ENCODE measurements around the gene ZBTB12.

Gene ZBTB12

GRCh38 chr6:31874836-31875572, 26.9 kb downstream of the ZBTB12 start:
- Histone ChIP-seq H2AFZ (ENCODE audit: low read depth) (no peak overlapping the region), H3K36me3 (ENCODE audit: insufficient read depth) (no peaks in the 10 kb centered on the region), H3K4me1 (ENCODE audit: low read depth, poor library complexity, severe bottlenecking) (peaks cover 7% of the 10 kb centered on the region), H3K9ac (no peak overlapping the region), H3K27me3 (ENCODE audit: insufficient read depth, low read depth) (no peaks in the 10 kb centered on the region), H4K20me1 (ENCODE audit: insufficient read depth) (no peaks in the 10 kb centered on the region), H3K4me2 (no peak overlapping the region), H3K79me2 (ENCODE audit: insufficient read depth, low read depth) (no peaks in the 10 kb centered on the region), H3K27ac (no peak overlapping the region), H3K4me3 (IDR thresholded peaks at IDR 0.05; ENCODE audit: insufficient read depth, low read depth, low read length) (no peak overlapping the region)
- no peak for TF ChIP-seq CTCF (conservative IDR thresholded peaks at IDR 0.05; ENCODE audit: low read depth, low read length)

GRCh38 chr6:31874084-31874670, 27.7 kb downstream of the ZBTB12 start:
- no peak overlapping the region for H2AFZ ChIP-seq (ENCODE audit: low read depth)
- no peaks in the 10 kb centered on the region for H3K27me3 ChIP-seq (ENCODE audit: insufficient read depth, low read depth)
- no peaks in the 10 kb centered on the region for H3K36me3 ChIP-seq (ENCODE audit: insufficient read depth)
- TF ChIP-seq CTCF (conservative IDR thresholded peaks at IDR 0.05; ENCODE audit: low read depth, low read length) = no peak
- no peak overlapping the region for H3K27ac ChIP-seq
- peaks cover 7% of the 10 kb centered on the region for H3K4me1 ChIP-seq (ENCODE audit: low read depth, poor library complexity, severe bottlenecking)
- H3K4me3 ChIP-seq (IDR thresholded peaks at IDR 0.05; ENCODE audit: insufficient read depth, low read depth, low read length) = no peak overlapping the region
- no peaks in the 10 kb centered on the region for H4K20me1 ChIP-seq (ENCODE audit: insufficient read depth)
- no peak overlapping the region for H3K9ac ChIP-seq
- H3K4me2 ChIP-seq = no peak overlapping the region
- H3K79me2 ChIP-seq (ENCODE audit: insufficient read depth, low read depth) = no peaks in the 10 kb centered on the region

GRCh38 chr6:31871046-31871659, 30.7 kb downstream of the ZBTB12 start:
- Histone ChIP-seq H3K27me3 (ENCODE audit: insufficient read depth, low read depth) (peaks cover 6% of the 10 kb centered on the region; the same call in 1 of the 2 replicates), H3K36me3 (ENCODE audit: insufficient read depth) (no peaks in the 10 kb centered on the region), H3K4me1 (ENCODE audit: low read depth, poor library complexity, severe bottlenecking) (peaks cover 7% of the 10 kb centered on the region), H3K4me3 (IDR thresholded peaks at IDR 0.05; ENCODE audit: insufficient read depth, low read depth, low read length) (no peak overlapping the region), H3K27ac (no peak overlapping the region), H2AFZ (ENCODE audit: low read depth) (no peak overlapping the region), H3K79me2 (ENCODE audit: insufficient read depth, low read depth) (no peaks in the 10 kb centered on the region), H4K20me1 (ENCODE audit: insufficient read depth) (no peaks in the 10 kb centered on the region), H3K9ac (no peak overlapping the region), H3K4me2 (no peak overlapping the region)
- no peak for TF ChIP-seq CTCF (conservative IDR thresholded peaks at IDR 0.05; ENCODE audit: low read depth, low read length)

GRCh38 chr6:31870385-31870921, 31.4 kb downstream of the ZBTB12 start:
- Histone ChIP-seq H3K36me3 (ENCODE audit: insufficient read depth) (no peaks in the 10 kb centered on the region), H3K4me1 (ENCODE audit: low read depth, poor library complexity, severe bottlenecking) (peaks cover under 1% of the 10 kb centered on the region), H3K9ac (no peak overlapping the region), H3K27ac (no peak overlapping the region), H3K4me2 (no peak overlapping the region), H3K4me3 (IDR thresholded peaks at IDR 0.05; ENCODE audit: insufficient read depth, low read depth, low read length) (no peak overlapping the region), H4K20me1 (ENCODE audit: insufficient read depth) (no peaks in the 10 kb centered on the region), H2AFZ (ENCODE audit: low read depth) (no peak overlapping the region), H3K27me3 (ENCODE audit: insufficient read depth, low read depth) (peaks cover 6% of the 10 kb centered on the region; the same call in 1 of the 2 replicates), H3K79me2 (ENCODE audit: insufficient read depth, low read depth) (no peaks in the 10 kb centered on the region)
- TF ChIP-seq CTCF (conservative IDR thresholded peaks at IDR 0.05; ENCODE audit: low read depth, low read length) = 0 out of 2 replicates have a peak, but pooled peaks have one; percentile 24

Measured in KMS-11 (cell line).